Activated CD4-positive, alpha-beta T cell treated with anti-CD3 and anti-CD28 coated beads, Interleukin-2, Interleukin-6, amounts not matched to agents 100 ng/mL and 50 ng/mL, durations not matched to agents 16 hours and 8 hours (primary cell): Measurements from ENCODE around the gene UCHL3.

Experiments
- DNase-seq: peaks from one replicate; pipeline ENCODE4 v3.0.0-alpha.2; 2020

Gene UCHL3

GRCh38 chr13:75550159-75550567 is 572 bp downstream of the UCHL3 start:
- peak; percentile 30 for DNase-seq

GRCh38 chr13:75554464-75554863 is 4.9 kb downstream of the UCHL3 start:
- DNase-seq: no peak

- no peak for DNase-seq
These were observed 5.4 kb downstream of the UCHL3 start for GRCh38 chr13:75554981-75555380.

GRCh38 chr13:75555836-75556235 is 6.2 kb downstream of the UCHL3 start:
- DNase-seq: no peak

GRCh38 chr13:75556961-75557360 is 7.4 kb downstream of the UCHL3 start:
- no peak for DNase-seq

- no peak for DNase-seq
These were observed 8.7 kb downstream of the UCHL3 start for GRCh38 chr13:75558145-75558840.

GRCh38 chr13:75566658-75567057 is 17.1 kb downstream of the UCHL3 start:
- no peak for DNase-seq

GRCh38 chr13:75569576-75569975 is 20.0 kb downstream of the UCHL3 start:
- no peak for DNase-seq

GRCh38 chr13:75579529-75579928 is 29.9 kb downstream of the UCHL3 start:
- peak; percentile 5 for DNase-seq

- DNase-seq: no peak
These were observed 32.5 kb downstream of the UCHL3 start for GRCh38 chr13:75581874-75582640.

- no peak for DNase-seq
These were observed 33.5 kb downstream of the UCHL3 start for GRCh38 chr13:75583091-75583490.

GRCh38 chr13:75585153-75585552 is 35.6 kb downstream of the UCHL3 start:
- no peak for DNase-seq

- DNase-seq: no peak
These were observed 38.1 kb downstream of the UCHL3 start for GRCh38 chr13:75587679-75588078.

- DNase-seq: no peak
These were observed 47.1 kb downstream of the UCHL3 start for GRCh38 chr13:75596657-75597182.

GRCh38 chr13:75600371-75600770 is 50.8 kb downstream of the UCHL3 start:
- no peak for DNase-seq

- DNase-seq: no peak
These were observed 53.4 kb downstream of the UCHL3 start for GRCh38 chr13:75603038-75603437.

- no peak for DNase-seq
These were observed 57.9 kb downstream of the UCHL3 start for GRCh38 chr13:75607447-75607846.

GRCh38 chr13:75610466-75610865 is 60.9 kb downstream of the UCHL3 start:
- DNase-seq: no peak

- no peak for DNase-seq
These were observed 62.8 kb downstream of the UCHL3 start for GRCh38 chr13:75612354-75612753.

GRCh38 chr13:75617230-75617629 is 67.6 kb downstream of the UCHL3 start:
- DNase-seq: no peak

- no peak for DNase-seq
These were observed 68.7 kb downstream of the UCHL3 start for GRCh38 chr13:75618308-75618707.

- no peak for DNase-seq
These were observed 70.4 kb downstream of the UCHL3 start for GRCh38 chr13:75620020-75620419.

- no peak for DNase-seq
These were observed 71.6 kb downstream of the UCHL3 start for GRCh38 chr13:75621147-75621546.

- no peak for DNase-seq
These were observed 79.2 kb downstream of the UCHL3 start for GRCh38 chr13:75628801-75629200.
